Measurements from ENCODE around the gene LAMTOR4. TPM values are rescaled to one million over a fixed set of nuclear protein-coding genes. Genes with fewer than 3 reads are reported as not detected.

The LAMTOR4 gene
- polyA plus RNA-seq, 4 donors: 141 to 370 (median 222) TPM

DNA sequence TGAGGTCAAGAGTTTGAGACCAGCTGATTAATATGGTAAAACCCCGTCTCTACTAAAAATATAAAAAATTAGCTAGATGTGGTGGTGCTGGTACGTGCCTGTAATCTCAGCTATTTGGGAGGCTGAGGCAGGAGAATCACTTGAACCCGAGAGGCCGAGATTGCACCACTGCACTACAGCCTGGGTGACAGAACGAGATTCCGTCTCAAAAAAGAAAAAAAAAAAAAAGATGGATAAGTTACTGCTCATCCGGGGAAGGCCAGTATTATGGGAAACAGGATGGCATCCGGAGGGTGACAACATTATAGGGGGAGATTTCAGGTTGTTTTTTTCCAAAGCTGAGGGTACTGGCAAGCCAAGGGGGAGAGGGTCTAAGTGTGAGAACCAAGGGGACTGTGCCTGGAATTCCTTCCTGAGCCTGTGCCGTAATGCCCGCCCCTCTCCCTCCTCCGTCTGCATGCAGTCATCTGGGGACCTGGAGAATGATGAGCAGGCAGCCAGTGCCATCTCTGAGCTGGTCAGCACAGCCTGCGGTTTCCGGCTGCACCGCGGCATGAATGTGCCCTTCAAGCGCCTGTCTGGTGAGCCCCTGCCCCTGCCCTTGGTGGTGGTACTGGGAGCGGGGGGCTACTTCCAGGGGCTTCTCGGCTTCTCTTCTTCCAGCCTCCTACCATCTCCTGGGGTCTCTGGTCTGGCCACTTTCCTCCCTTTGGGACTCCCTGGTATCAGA is 4.4 kb downstream of the LAMTOR4 start:
- DNase-seq: no peak
- WGBS, 3 donors: 85 to 93% (median 91%) methylated on average over 18 of the region's 18 CpGs
- peaks cover 5 to 53% (median 8%) of the 10 kb centered on the region in 3 donors for H3K4me1 ChIP-seq (ENCODE audit: control insufficient read depth in 3 of 3, insufficient read depth in 2 of 3, low read depth in 1 of 3, low read length in 2 of 3)
- no peak overlapping the region for H3K4me3 ChIP-seq (ENCODE audit: low read depth in 1 of 3, low read length in 3 of 3)
- no peak for FAIRE-seq
- peaks cover 3 to 57% (median 5%) of the 10 kb centered on the region in 3 donors for H3K36me3 ChIP-seq (ENCODE audit: control insufficient read depth in 3 of 3, insufficient read depth in 2 of 3, low read depth in 1 of 3, low read length in 3 of 3)
- no peaks in the 10 kb centered on the region for H3K27me3 ChIP-seq (ENCODE audit: control insufficient read depth in 3 of 3, insufficient read depth in 3 of 3, low read length in 3 of 3)
- no peaks in the 10 kb centered on the region for H3K9me3 ChIP-seq (ENCODE audit: control insufficient read depth in 2 of 2, insufficient read depth in 1 of 2, low read depth in 1 of 2, low read length in 1 of 2)
- H3K27ac ChIP-seq (ENCODE audit: low read depth in 1 of 3, low read length in 2 of 3): peak overlapping the region; percentile 75 to 91 (median 79)

DNA sequence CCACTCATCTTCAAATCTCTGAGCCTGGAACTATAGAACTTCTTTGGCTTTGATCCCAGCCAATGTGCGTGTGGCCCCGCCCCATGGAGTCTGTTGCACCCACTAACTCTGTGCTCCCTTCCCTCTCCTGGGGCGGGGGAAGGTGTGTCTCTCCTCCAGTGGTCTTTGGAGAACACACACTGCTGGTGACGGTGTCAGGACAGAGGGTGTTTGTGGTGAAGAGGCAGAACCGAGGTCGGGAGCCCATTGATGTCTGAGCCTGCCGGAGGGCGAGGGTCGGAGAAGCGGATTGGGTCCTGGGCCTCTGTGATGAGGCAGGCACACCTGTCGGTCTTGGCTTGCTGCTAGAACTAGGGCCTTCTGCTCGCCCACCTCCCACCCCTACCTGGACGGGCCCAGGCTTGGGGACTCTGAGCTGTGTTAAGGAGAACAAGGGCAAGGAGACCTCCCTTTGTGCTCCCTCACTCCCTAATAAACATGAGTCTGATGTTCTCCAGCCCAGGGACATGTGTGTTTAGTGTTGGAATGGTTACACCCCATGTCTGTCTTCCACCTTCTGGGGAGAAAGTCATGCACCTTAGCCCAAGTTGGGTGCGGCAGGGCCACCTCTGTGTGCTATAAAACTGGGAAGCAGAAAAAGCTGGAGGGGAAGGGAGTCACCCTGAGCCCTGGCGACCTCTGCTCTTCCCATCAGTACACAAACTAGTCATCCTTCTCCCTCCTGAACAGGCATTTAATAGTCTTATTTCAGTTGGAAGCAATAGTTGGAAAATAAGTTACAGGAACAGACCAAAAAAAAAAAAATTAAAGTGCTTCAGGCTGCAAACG is 5.2 kb downstream of the LAMTOR4 start:
- FAIRE-seq (no peak), DNase-seq (peak; percentile 69 to 82)
- Histone ChIP-seq H3K9me3 (ENCODE audit: control insufficient read depth in 2 of 2, insufficient read depth in 1 of 2, low read depth in 1 of 2, low read length in 1 of 2) (no peaks in the 10 kb centered on the region), H3K27ac (ENCODE audit: low read depth in 1 of 3, low read length in 2 of 3) (peak overlapping the region; percentile 75 to 91 (median 79)), H3K4me3 (ENCODE audit: low read depth in 1 of 3, low read length in 3 of 3) (no peak overlapping the region), H3K36me3 (ENCODE audit: control insufficient read depth in 3 of 3, insufficient read depth in 2 of 3, low read depth in 1 of 3, low read length in 3 of 3) (peaks cover 3 to 57% (median 5%) of the 10 kb centered on the region in 3 donors), H3K27me3 (ENCODE audit: control insufficient read depth in 3 of 3, insufficient read depth in 3 of 3, low read length in 3 of 3) (no peaks in the 10 kb centered on the region), H3K4me1 (ENCODE audit: control insufficient read depth in 3 of 3, insufficient read depth in 2 of 3, low read depth in 1 of 3, low read length in 2 of 3) (peaks cover 5 to 50% (median 8%) of the 10 kb centered on the region in 3 donors)
- WGBS, 3 donors: 20 to 63% (median 37%) methylated on average over 16 of the region's 16 CpGs

DNA sequence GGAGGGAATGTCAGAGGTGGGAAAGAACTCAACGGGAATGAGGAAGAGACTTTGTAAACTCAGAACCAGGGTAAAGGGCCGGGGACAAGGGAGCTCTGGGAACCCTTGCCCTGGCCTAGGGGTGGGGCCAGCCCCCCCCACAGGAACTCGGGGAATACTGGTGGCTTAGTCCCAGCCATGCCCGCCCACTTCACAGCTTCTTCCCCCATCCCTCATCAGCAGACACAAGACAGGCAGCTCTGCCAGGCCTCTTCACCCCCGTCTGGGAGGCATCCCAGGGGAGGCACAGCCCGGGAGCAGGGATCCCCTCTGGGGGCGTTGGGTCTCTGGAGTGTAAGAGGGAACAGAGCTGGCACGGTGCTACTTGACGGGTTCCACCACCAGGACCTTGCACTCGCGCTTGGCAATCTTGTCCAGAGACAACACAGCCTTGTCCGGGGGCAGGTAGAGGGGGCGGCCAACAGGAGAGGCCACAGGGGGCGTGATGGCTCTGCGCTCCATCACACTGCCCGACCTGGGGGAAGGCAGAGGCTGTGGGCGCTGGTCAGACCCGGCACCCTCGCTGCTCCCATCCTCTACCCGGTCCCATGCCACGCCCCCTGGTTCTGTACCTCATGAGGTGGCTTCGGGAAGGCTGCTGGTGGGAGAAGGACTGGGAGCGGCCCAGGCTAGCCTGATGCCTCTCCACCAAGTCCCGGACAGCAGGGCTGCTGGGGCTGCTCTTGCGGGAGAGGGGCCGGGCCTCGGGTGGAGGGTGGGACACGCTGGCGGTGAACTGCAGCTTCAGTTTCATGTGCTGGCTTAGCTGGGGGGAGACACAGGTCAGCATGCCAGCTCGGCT is 6.2 kb downstream of the LAMTOR4 start:
- Histone ChIP-seq H3K36me3 (ENCODE audit: control insufficient read depth in 3 of 3, insufficient read depth in 2 of 3, low read depth in 1 of 3, low read length in 3 of 3) (peaks cover 3 to 57% (median 5%) of the 10 kb centered on the region in 3 donors), H3K27ac (ENCODE audit: low read depth in 1 of 3, low read length in 2 of 3) (peak overlapping the region; percentile 34 to 91 (median 75)), H3K27me3 (ENCODE audit: control insufficient read depth in 3 of 3, insufficient read depth in 3 of 3, low read length in 3 of 3) (no peaks in the 10 kb centered on the region), H3K4me3 (ENCODE audit: low read depth in 1 of 3, low read length in 3 of 3) (no peak overlapping the region), H3K9me3 (ENCODE audit: control insufficient read depth in 2 of 2, insufficient read depth in 1 of 2, low read depth in 1 of 2, low read length in 1 of 2) (no peaks in the 10 kb centered on the region), H3K4me1 (ENCODE audit: control insufficient read depth in 3 of 3, insufficient read depth in 2 of 3, low read depth in 1 of 3, low read length in 2 of 3) (peaks cover 5 to 50% (median 8%) of the 10 kb centered on the region in 3 donors)
- FAIRE-seq: no peak
- 42 to 63% (median 52%) methylated on average over 26 to 30 of the region's 30 CpGs for WGBS, 3 donors
- DNase-seq: peak; percentile 80 to 81

DNA sequence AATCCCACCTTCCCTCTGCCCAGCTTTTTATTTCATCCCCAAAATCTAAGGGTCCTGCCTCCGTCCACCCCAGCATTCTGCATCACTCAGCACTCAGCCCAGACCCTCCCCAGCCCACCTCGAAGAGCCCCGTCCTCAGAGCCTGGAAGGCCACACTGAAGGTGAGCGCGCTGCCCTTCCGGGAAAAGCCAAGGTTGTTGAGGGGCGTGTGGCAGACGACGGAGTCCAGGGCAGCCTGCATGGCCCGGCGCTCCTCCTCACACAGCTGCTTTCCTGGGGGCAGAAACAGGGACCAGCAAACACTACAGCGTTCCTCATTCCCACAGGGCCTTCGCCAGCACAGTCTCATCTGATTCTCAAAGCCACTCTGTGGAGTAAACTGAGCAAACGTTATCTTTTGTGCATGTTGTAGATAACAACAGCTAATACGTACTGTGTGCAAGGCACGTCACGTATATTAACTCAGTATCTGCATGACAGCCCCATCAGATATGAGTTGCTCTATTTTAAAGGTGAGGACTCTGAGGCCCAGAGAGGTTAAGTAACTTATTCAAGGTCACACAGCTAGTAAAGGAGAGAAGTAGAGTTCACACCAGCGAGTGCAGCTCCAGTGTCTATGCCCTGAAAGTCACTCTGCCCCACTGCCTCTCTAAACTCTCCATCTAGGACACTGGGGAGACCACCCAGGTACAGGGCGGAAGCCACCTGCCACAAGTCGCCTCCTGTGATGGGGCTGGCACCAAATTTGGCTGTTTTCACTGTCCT is 7.0 kb downstream of the LAMTOR4 start:
- FAIRE-seq: no peak
- Histone ChIP-seq H3K4me1 (ENCODE audit: control insufficient read depth in 3 of 3, insufficient read depth in 2 of 3, low read depth in 1 of 3, low read length in 2 of 3) (peaks cover 4 to 50% (median 5%) of the 10 kb centered on the region in 3 donors), H3K27ac (ENCODE audit: low read depth in 1 of 3, low read length in 2 of 3) (peak overlapping the region in 2 of 3 donors; percentile 34 to 75), H3K36me3 (ENCODE audit: control insufficient read depth in 3 of 3, insufficient read depth in 2 of 3, low read depth in 1 of 3, low read length in 3 of 3) (peaks cover 3 to 57% (median 5%) of the 10 kb centered on the region in 3 donors), H3K9me3 (ENCODE audit: control insufficient read depth in 2 of 2, insufficient read depth in 1 of 2, low read depth in 1 of 2, low read length in 1 of 2) (no peaks in the 10 kb centered on the region), H3K27me3 (ENCODE audit: control insufficient read depth in 3 of 3, insufficient read depth in 3 of 3, low read length in 3 of 3) (no peaks in the 10 kb centered on the region), H3K4me3 (ENCODE audit: low read depth in 1 of 3, low read length in 3 of 3) (no peak overlapping the region)
- no peak for DNase-seq
- 62 to 79% (median 69%) methylated on average over 20 of the region's 20 CpGs for WGBS, 3 donors

DNA sequence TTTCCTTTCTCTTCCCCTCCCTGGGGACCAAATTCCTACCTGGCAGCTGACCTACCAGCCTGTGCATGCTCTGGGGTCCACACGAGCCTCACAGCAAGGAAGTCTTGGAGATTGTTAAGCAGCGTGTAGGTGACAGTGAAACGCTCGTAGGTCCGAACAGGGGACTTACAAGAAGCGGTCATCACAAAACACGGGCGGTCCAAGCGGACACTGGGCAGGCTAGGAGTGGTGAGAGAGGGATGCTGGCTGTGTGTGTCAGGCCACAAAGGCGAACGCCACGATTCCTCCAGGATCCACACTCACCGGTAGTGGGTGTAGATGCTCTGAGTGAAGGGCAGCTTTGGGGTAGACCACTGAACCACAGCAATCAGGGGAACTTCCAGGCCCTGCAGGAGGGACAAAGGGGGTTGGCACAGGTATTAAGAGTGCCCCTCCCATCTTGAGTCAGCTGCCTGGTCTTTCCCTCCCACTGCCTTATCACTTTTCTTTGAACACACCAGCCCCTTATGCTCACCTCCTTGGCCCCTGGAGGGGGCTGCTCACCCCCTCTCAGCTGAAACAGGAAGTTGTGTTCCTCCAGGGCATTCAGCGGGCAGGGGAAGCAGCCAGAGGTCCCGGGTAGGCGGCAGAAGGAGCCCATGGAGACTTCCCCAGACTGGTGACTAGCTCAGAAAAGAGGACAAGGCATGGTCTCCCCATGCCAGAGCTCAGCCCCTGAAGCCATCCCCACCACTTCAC is 7.8 kb downstream of the LAMTOR4 start:
- no peaks in the 10 kb centered on the region for H3K9me3 ChIP-seq (ENCODE audit: control insufficient read depth in 2 of 2, insufficient read depth in 1 of 2, low read depth in 1 of 2, low read length in 1 of 2)
- peaks cover 4 to 50% (median 5%) of the 10 kb centered on the region in 3 donors for H3K4me1 ChIP-seq (ENCODE audit: control insufficient read depth in 3 of 3, insufficient read depth in 2 of 3, low read depth in 1 of 3, low read length in 2 of 3)
- no peaks in the 10 kb centered on the region for H3K27me3 ChIP-seq (ENCODE audit: control insufficient read depth in 3 of 3, insufficient read depth in 3 of 3, low read length in 3 of 3)
- peak overlapping the region in 1 of 3 donors; percentile 13 for H3K27ac ChIP-seq (ENCODE audit: low read depth in 1 of 3, low read length in 2 of 3)
- FAIRE-seq (no peak), DNase-seq (no peak)
- 81 to 85% (median 82%) methylated on average over 16 of the region's 16 CpGs for WGBS, 3 donors
- peaks cover 3 to 57% (median 5%) of the 10 kb centered on the region in 3 donors for H3K36me3 ChIP-seq (ENCODE audit: control insufficient read depth in 3 of 3, insufficient read depth in 2 of 3, low read depth in 1 of 3, low read length in 3 of 3)
- no peak overlapping the region for H3K4me3 ChIP-seq (ENCODE audit: low read depth in 1 of 3, low read length in 3 of 3)

DNA sequence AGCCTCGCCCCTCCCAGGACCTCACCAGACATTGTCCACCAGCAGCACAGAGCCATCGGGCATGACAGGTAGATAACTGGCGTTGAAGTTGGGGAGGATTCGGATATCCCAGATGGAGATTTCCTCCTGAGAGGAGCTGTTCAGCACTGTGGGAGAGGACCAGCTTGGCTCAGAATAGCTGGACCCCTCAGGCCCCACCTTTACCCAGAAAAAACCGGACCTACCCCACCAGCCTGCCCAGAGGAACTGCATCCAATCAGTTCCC is 8.3 kb downstream of the LAMTOR4 start:
- peak overlapping the region in 2 of 3 donors; percentile 13 to 42 for H3K27ac ChIP-seq (ENCODE audit: low read depth in 1 of 3, low read length in 2 of 3)
- no peak for DNase-seq
- no peaks in the 10 kb centered on the region for H3K27me3 ChIP-seq (ENCODE audit: control insufficient read depth in 3 of 3, insufficient read depth in 3 of 3, low read length in 3 of 3)
- no peaks in the 10 kb centered on the region for H3K9me3 ChIP-seq (ENCODE audit: control insufficient read depth in 2 of 2, insufficient read depth in 1 of 2, low read depth in 1 of 2, low read length in 1 of 2)
- H3K36me3 ChIP-seq (ENCODE audit: control insufficient read depth in 3 of 3, insufficient read depth in 2 of 3, low read depth in 1 of 3, low read length in 3 of 3): peaks cover 3 to 52% (median 5%) of the 10 kb centered on the region in 3 donors
- FAIRE-seq: no peak
- peaks cover 4 to 50% (median 5%) of the 10 kb centered on the region in 3 donors for H3K4me1 ChIP-seq (ENCODE audit: control insufficient read depth in 3 of 3, insufficient read depth in 2 of 3, low read depth in 1 of 3, low read length in 2 of 3)
- 62 to 75% (median 70%) methylated on average over 5 of the region's 5 CpGs for WGBS, 3 donors
- H3K4me3 ChIP-seq (ENCODE audit: low read depth in 1 of 3, low read length in 3 of 3): no peak overlapping the region

DNA sequence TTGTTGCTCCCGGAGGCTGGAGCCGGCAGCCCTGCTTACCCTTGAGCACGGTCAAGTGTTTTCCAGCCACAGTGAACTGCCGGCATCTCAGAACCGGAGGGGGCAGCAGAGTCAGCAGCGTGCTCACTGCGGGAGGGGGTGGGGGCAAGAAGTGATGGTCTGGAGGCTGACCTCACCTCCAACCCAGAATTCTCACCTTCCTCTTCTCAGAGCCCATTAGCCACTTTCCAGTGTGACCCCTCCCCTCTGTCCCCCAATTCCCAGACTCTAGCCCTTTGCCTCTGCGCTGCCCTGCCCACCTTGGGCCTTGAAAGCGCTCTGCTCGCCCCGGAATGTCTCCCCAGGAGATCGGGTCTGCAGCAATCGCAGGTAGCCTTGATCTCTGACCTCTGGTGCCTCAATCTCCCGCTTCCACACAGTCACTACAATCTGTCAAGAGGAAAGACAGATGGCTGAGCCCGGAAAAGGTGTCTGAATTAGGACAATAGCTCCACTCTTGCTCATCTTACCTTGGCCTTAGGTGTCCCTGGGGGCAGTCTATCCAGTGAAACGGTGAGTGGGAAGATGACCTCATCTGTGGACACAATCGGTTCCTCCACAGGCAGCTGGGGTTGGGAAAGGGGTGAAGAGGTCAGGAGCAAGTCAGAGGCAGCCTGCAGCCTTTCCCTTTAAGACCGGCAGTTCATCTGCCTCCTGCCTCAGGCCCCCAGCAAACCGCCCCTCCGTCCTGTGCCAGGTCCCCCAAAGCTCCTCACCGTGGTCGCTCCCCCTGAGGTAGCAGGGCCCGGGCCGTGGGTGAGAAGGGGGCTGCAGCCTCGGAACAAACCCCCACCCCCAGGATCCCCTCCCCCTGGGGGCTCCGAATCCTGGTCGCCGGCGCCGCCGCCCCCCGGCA is 8.9 kb downstream of the LAMTOR4 start:
- Histone ChIP-seq H3K4me3 (ENCODE audit: low read depth in 1 of 3, low read length in 3 of 3) (peak overlapping the region; percentile 78 to 82 (median 78)), H3K27me3 (ENCODE audit: control insufficient read depth in 3 of 3, insufficient read depth in 3 of 3, low read length in 3 of 3) (no peaks in the 10 kb centered on the region), H3K4me1 (ENCODE audit: control insufficient read depth in 3 of 3, insufficient read depth in 2 of 3, low read depth in 1 of 3, low read length in 2 of 3) (peaks cover 4 to 48% (median 5%) of the 10 kb centered on the region in 3 donors), H3K36me3 (ENCODE audit: control insufficient read depth in 3 of 3, insufficient read depth in 2 of 3, low read depth in 1 of 3, low read length in 3 of 3) (peaks cover 3 to 50% (median 5%) of the 10 kb centered on the region in 3 donors), H3K9me3 (ENCODE audit: control insufficient read depth in 2 of 2, insufficient read depth in 1 of 2, low read depth in 1 of 2, low read length in 1 of 2) (no peaks in the 10 kb centered on the region), H3K27ac (ENCODE audit: low read depth in 1 of 3, low read length in 2 of 3) (peak overlapping the region in 1 of 3 donors; percentile 42)
- no peak for FAIRE-seq
- peak; percentile 49 to 59 for DNase-seq
- 21 to 29% (median 22%) methylated on average over 21 to 32 of the region's 32 CpGs for WGBS, 3 donors
